T1000 (cell line): Measurements from ENCODE around the gene KIAA1755.

Experiments
- DNase-seq: peaks from one replicate; lab custom pipeline; 2025; ENCODE audit warnings: mixed read lengths; lab: John Stamatoyannopoulos, UW

Gene KIAA1755, protein sequence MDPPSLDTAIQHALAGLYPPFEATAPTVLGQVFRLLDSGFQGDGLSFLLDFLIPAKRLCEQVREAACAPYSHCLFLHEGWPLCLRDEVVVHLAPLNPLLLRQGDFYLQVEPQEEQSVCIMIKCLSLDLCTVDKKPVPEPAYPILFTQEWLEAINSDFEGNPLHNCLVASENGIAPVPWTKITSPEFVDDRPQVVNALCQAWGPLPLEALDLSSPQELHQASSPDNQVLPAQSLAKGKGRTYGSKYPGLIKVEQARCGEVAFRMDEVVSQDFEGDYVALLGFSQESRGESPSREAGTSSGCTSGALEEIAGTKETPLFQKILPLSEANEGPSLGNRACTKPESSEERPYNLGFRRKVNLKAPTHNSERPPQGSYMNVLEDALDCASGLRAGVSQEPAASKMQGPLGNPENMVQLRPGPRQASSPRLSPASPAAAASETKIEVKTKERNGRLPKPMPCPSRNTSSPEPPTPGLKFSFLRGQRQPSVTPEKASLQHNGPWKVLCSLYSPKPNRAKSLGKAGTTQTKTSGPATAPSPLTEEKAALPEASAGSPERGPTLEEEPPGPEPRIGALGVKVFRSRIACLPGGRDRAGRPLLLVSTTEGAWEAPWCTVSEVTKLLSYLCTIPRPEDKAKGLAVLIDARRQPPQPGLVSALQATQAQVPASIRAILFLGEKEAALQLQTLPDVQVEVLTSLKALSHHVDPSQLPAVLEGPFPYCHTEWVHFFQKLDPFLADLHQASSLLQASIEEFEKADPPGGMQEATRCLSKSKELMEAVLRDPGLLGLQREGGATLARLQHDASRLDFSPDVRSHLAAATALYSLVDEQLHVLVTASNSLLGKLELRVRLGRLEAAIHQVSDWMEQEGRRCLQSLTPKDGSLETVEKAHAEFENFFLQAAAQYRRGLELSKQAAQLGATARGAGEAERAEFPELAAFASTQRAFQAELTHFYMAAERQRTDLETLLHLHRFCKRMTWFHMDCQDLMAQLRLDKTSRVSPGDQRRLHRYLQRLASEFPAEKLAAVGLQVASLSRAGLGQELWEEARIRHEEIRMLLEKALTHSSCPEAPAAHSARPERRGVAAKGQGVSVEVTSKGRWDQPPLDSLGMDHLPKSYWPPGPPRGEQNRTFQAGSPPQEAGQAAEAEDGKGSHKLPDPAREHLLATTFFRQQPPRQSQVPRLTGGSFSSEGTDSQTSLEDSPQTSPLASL

DNA sequence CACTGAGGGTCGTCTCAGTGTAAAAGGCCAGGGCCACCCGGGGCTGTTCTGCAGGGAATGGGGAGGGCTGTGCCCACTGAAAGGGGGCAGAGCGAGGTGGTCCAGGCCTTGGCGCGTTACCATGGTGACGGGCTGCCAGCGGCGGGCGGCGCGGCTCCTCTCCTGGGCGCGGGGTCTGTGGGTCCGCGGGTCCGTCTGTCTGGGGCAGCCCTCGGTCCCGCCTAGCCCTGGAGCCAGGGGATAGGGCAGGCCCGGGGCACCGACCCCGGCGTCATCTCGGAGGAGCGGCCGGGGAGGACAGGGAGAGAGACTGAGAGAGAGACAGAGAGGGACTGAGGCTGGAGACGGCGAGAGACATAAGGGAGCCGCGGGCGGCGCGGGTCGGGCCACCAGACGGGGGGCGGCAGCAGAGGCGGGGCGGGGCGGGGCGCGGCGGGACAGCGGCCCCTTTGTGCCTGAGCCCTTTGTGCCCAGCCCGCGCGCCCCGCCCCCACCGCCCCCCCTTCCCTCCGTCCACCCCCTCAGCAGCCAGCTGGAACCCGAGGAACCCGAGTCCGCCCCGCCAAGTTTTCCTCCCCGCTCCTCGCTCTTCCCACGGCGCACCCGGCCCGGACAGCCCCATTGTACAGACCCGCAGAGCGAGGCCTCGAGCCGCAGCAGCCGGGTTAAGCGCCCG lies at the start of gene KIAA1755:
TSS of gene KIAA1755 (minus strand) at position 358 of the 676 bp plus-strand sequence. CDS start at position 123, 235 bp downstream.
- no peak for DNase-seq

DNA sequence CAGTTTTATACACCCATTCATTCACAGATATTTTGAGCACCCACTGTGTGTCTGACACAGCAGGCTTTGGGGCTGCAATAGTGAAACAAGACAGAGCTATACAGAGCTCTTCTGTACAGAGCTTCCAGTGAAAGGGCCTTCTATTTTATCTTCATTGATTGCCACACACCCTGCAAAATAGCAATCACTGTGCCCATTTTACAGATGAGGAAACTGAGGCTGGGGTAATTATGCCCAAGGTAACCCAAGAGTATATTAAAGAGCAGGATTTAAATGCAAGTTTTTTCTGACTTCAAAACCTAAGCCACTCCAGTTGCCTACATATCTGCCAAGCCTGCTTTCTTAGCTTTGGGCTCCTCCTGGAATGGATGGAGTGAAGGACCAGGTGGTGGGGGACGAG lies 47.9 kb upstream of the KIAA1755 start:
- no peak for DNase-seq

DNA sequence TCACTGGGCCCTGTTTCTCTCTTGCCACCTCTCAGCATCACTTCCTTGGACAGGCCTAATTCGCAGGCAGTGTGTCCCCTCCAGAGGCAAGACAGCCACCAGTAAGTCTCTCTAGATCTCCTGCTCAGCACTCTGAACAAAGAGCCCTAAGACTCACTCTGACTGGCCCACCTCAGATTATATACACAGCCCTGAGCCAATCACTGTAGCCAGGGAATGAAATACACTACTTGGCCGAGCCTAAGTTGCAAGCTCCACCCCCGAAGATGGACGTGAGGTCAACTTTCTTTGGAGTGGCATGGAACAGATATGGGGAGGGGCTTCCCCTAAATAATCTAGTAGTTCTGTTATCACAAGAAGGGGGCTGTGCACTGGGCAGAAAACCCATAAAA lies 47.5 kb upstream of the KIAA1755 start:
- no peak for DNase-seq

DNA sequence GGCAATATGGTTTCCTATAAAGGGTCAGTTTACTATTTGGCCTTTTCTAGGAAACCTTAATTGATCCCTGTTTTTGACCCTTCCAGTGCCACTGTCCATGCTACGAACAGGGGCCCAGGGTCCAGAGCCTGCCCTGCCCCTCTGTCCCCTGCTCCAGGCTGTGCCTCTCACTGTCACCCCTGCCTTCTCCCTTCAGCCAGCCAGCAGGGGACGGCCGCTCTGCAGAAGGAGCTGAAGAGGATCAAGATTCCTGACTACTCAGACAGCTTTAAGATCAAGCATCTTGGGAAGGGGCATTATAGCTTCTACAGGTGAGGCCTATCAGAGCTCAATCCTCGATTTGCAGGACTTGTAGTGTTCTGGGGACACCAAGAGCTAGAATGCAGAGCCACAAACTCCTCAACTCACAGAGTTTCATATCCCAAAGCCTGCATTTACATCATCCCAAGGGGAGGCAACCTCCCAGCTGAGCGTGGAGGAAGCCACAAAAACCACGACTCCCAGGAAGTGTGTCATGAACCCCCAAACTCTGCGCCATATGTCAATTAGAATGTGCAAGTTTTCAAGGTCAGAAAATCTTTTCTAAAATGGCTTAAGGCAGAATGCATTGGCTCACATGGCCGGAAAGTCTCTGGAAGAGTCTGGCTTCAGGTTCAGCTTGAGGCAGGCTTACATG lies 47.0 kb upstream of the KIAA1755 start:
- no peak for DNase-seq

- DNase-seq: no peak
Measured at GRCh38 chr20:38306379-38306778, 45.8 kb upstream of the KIAA1755 start.

DNA sequence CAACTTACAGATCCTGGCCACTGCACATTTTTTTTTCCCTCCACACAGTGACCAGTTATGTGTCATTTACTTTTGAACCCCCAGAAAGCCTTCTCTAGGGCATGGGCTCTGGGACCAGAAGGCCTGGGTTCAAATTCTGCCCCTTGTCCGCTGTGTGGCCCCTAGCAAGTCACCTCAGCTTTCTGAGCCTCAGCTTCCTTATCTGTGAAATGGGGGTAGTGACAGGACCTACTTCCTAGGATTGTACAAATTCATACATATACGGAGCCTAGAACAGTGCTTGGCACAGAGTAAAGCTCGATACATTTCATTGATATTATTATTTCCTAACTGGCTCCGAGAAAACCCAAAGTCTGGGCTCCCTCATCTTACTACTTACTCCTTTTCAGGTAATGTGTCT lies 45.0 kb upstream of the KIAA1755 start:
- DNase-seq: no peak

GRCh38 chr20:38304845-38305447 lies 44.4 kb upstream of the KIAA1755 start:
- no peak for DNase-seq

DNA sequence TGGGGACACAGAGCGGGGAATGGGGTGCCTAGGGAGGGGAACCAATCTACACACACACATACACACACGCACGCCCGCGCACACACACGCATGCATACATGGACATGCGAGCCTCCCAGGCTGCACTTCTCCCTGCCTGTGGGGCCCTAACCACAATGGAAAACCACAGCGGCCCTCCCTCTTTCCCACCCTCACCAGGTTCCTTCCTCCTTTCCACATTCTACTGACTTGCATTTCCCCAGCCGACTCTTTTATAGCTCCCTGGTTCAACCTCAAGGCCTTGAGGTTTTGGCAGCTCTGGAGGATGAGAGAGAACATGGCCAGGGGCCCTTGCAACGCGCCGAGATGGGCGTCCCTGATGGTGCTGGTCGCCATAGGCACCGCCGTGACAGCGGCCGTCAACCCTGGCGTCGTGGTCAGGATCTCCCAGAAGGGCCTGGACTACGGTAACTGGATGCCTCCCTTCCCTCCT lies 43.4 kb upstream of the KIAA1755 start, which contains the start of gene BPI:
TSS of gene BPI (plus strand) at position 249 of the 472 bp plus-strand sequence. CDS start at position 317, 68 bp downstream.
- DNase-seq: no peak

- DNase-seq: no peak
Measured at GRCh38 chr20:38302786-38303185, 42.3 kb upstream of the KIAA1755 start.

- DNase-seq: no peak
Measured at GRCh38 chr20:38301309-38301708, 40.8 kb upstream of the KIAA1755 start.

DNA sequence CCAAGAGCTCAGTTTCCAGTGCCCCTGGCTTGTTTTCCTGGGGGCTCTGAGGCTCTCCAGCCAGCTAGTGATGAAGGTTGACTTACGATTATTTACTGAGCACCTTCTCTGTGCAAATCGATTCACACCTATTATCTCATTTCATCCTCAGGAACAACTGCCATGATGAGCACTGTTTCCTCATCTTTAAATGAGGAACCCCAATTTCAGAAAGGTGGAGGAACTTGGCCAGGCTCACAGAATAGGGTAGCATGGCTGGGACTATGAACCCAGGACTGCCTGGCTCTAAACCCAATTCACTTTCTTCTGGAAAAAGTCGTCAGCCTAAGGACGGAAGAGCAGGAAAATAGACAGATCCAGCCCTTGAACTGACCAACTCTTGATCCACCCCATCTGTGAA lies 39.9 kb upstream of the KIAA1755 start:
- no peak for DNase-seq

DNA sequence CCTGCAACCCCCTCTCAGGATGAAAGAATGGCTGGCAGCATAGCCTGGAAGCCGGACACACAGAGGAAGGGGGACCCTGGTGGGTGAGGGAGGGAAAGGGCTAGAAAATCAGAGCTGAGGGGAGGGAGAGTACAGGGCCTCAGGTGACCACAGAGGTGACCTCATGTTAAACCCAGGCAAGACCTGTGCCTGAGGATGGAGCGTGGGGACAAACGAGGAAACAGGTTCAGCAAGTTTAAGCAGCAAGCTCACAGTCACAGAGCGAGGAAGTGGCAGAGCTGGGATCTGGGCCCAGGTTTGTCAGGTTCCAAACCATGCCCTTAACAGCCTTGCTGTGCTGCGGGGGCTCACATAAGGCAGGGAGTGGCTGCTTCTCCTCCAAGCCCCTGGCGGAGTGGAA lies 39.4 kb upstream of the KIAA1755 start:
- DNase-seq: no peak

DNA sequence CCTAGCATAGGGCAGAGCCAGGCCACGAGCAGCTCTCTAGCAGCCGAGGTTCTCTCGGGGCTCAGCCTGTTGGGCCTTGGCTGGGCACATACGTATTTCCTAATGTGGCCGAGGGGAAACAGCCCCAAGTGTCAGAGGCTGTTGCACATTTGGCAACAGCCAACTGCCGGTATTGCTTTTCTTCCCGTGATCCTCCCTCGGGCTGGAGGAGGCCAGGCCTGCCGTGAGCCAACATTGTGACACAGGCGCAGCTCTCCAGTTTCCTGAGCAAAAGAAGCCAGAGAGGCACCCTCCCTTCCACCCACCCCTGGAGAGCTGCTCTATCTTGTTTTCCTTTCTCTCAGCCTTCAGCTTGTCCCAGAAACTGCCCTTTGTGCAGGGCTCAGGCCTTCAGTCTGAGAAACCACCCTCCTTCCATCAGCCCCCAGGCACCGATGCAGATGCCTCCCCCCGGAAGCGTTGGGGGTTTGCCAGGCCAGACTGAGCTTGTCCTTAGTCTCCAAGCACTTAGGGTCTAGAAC lies 38.3 kb upstream of the KIAA1755 start:
- DNase-seq: no peak

GRCh38 chr20:38297916-38298674 lies 37.6 kb upstream of the KIAA1755 start:
- DNase-seq: no peak

- DNase-seq: no peak
Measured at GRCh38 chr20:38296433-38296832, 35.9 kb upstream of the KIAA1755 start.

DNA sequence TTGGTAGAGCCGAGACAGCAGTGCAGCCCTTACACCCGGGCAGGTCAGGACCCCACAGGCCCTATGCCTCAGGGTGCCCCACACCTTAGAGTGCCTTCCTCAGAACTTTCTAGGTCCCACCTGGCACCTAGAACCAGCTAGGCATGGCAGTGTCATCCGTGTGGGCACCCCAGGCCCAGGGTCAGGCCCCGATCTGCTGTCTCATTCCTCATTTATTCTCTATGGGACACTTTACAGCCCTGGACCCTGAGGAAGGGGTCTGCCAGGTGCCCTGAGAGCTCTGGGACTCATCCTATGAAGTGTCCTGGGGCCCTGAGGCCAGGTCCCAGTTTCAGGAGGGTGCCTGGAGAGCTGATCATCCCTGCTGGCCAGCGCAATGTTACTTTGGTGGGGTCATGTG lies 35.3 kb upstream of the KIAA1755 start:
- DNase-seq: no peak

- DNase-seq: no peak
Measured at GRCh38 chr20:38294076-38294591, 33.6 kb upstream of the KIAA1755 start.

GRCh38 chr20:38293491-38294065 lies 33.0 kb upstream of the KIAA1755 start:
- no peak for DNase-seq

DNA sequence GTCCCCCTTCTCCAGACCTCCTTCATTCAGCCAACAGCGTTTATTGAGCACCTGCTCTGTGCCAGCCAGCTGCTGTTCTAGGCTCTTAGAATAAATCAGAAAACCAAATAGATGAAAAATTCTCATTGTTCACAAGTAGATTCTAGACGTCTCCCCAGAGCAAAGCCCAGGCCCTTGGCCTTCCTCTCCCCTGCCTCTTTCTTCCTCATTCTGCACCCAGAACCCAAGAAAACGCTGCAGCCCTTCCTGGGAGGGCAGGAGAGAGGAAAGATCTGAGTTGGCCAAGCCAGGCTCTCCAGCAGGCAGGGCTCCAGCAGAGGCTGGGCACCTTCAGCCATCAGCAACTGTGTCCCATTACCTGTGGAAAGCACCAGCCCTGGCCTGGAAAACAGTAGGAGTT lies 31.4 kb upstream of the KIAA1755 start:
- DNase-seq: no peak
